ENCODE data around the gene IL6R.
A peak's percentile ranks its signal among the peaks of the same experiment; 100 is the strongest.

IL6R gene

DNA sequence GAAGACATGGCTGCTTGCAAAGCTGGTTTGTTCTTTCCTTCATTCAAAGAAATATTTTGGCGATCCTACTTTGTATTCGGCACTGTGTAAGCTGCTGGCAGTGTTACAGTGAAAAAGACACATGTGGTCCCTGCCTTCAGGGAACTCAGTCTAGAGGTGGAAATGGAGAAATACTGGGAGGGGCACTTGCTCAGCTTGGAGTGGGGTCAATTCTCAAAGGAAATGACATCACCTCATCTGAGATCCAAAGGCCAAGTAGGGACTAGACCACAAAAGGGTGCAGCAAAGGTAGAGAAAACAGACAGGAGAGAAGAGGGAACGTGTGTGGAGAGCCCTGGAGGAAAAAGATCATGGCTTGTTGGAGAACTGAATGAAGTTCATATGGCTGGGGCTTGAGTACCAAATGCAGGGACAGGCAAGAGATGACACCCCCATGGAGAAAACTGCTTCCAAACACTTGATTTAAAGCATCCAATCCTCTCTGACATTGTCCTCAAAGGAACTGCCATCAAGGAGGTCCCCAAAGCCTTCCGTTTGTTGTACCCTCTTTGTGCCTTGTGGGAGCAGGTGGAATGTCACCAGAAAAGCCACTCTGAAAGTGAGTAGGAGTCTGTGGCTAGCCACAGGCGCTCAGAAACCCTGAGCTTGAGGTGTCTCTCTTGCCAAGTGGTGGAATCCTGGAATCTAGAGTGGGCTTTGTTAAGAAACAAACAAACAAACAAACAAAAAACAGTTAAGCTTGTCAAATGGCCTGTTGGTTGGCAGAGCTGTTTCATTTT is 48.6 kb downstream of the IL6R start:
- no peak for DNase-seq (ENCODE audit: low read depth)

DNA sequence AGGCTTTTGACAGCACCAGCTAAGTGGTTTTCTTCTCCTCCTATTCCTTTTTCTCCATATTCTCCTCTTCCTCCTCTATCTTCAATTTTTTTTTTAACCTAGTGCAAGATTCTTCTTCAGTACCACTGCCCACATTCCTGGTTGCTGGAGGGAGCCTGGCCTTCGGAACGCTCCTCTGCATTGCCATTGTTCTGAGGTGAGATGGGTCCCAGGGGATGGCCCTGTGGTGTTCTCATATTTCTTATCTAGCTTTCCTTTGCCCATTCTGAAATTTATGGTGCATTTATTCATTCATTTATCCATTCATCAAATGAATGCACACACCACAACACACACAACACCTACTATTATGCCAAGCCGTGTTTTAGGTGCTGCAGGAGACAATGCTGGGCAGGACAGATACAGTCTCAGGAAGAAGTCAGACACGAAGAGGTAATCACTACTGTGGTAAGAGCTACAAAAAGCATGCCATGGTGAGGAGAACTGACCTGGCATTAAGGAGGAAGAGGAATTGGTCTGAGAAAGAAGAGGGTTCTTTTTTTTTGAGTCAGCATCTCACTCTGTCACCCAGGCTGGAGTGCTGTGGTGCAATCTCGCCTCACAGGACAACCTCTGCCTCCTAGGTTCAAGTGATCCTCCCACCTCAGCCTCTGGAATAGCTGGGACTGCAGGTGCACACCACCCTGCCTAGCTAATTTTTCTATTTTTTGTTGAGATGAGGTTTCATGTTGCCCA is 49.4 kb downstream of the IL6R start:
- no peak for DNase-seq (ENCODE audit: low read depth)

GRCh38 chr1:154456631-154457030 is 51.5 kb downstream of the IL6R start:
- no peak for DNase-seq (ENCODE audit: low read depth)

DNA sequence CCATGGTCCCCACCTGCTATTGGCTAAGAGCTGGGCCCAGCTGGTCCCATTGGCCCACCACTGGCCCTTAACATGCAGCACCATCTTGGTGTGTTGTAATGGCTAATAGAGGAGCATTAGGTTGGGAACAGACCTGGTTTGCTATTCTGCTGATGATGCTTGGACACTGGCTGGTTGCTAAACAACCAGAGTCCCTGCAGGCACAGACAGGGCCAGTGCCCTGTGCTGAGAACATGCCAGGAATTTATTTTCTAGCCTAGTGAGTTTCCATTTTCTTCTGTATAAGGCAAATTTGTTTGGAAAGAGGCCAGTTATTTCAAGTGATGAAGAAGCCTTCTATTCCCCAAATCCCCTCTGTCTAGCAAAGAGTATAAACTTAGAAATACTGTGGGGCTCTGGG is 53.9 kb downstream of the IL6R start:
- no peak for DNase-seq (ENCODE audit: low read depth)

GRCh38 chr1:154460695-154461260 is 55.6 kb downstream of the IL6R start:
- DNase-seq (ENCODE audit: low read depth): no peak

DNA sequence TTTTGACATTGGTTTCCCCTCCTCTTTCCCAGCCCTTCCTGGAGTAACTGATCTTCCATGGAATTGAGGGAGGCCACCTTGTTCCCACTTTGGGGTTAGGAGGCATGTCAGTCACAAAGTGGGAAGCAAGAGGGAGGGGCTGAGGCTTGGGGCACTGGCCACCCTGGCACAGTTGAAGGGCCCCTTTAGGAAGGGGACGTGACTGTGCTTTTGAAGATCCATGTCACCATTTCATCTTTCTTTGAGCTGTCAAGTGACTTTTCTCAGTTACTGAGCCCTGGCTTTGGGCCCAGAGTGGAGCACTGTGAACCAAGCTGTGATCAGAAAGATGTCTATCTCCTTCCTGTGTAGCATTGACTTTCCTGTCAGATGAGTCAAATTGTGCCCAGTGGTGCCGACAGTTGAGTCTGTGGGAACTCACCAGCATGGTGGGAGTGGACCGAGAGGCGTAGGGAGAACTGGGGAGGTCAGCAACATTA is 58.4 kb downstream of the IL6R start:
- no peak for DNase-seq (ENCODE audit: low read depth)

DNA sequence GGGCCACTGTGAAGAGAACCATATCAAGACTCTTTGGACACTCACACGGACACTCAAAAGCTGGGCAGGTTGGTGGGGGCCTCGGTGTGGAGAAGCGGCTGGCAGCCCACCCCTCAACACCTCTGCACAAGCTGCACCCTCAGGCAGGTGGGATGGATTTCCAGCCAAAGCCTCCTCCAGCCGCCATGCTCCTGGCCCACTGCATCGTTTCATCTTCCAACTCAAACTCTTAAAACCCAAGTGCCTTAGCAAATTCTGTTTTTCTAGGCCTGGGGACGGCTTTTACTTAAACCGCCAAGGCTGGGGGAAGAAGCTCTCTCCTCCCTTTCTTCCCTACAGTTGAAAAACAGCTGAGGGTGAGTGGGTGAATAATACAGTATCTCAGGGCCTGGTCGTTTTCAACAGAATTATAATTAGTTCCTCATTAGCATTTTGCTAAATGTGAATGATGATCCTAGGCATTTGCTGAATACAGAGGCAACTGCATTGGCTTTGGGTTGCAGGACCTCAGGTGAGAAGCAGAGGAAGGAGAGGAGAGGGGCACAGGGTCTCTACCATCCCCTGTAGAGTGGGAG is 60.6 kb downstream of the IL6R start:
- no peak for DNase-seq (ENCODE audit: low read depth)

- no peak for DNase-seq (ENCODE audit: low read depth)
Observed at GRCh38 chr1:154466206-154466605, 61.1 kb downstream of the IL6R start.

DNA sequence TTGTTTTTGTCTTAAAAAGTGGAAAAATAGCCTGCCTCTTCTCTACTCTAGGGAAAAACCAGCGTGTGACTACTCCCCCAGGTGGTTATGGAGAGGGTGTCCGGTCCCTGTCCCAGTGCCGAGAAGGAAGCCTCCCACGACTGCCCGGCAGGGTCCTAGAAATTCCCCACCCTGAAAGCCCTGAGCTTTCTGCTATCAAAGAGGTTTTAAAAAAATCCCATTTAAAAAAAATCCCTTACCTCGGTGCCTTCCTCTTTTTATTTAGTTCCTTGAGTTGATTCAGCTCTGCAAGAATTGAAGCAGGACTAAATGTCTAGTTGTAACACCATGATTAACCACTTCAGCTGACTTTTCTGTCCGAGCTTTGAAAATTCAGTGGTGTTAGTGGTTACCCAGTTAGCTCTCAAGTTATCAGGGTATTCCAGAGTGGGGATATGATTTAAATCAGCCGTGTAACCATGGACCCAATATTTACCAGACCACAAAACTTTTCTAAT is 61.8 kb downstream of the IL6R start:
- DNase-seq (ENCODE audit: low read depth): no peak

DNA sequence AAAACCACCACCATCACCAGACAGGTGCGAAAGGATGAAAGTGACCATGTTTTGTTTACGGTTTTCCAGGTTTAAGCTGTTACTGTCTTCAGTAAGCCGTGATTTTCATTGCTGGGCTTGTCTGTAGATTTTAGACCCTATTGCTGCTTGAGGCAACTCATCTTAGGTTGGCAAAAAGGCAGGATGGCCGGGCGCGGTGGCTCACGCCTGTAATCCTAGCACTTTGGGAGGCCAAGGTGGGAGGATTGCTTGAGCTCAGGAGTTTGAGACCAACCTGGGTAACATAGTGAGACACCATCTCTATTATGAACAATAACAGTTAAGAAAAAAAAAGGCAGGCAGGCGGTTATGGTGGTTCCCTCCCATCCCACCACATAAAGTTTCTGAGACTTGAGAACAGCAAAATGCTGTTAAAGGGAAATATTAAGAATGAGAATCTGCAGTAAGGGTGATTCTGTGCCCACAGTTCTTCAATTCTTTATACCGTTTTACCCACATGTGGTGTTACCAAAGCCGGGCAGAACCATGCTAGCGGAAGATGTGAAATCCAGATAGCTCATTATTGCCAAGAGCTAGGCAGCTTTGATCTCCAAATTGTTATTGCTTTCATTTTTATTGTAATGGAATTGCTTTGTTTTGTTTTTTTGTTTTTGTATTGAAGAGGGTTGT is 62.4 kb downstream of the IL6R start:
- no peak for DNase-seq (ENCODE audit: low read depth)

DNA sequence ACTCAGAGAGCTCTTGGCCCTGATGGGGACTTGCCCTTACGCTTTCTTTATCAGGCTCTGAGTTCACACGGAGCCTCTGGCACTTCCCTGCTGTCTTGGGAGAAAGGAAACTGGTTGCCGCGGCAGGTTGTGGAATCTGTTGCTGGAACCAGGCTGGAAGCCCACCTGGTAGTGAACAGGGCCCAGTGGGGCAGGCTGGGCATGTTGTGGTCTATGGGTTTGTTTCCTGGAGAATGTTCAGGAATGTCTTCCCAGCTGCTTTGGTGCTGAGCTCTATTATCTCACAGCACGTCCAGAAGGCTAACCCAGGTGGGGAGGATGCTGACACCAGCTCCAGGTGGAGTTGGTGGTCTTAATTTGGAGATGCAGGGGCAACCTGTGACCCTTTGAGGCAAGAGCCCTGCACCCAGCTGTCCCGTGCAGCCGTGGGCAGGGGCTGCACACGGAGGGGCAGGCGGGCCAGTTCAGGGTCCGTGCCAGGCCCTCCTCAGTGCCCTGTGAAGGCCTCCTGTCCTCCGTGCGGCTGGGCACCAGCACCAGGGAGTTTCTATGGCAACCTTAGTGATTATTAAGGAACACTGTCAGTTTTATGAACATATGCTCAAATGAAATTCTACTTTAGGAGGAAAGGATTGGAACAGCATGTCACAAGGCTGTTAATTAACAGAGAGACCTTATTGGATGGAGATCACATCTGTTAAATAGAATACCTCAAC is 63.5 kb downstream of the IL6R start:
- no peak for DNase-seq (ENCODE audit: low read depth)

- DNase-seq (ENCODE audit: low read depth): no peak
Observed at GRCh38 chr1:154469844-154470560, 64.9 kb downstream of the IL6R start.

DNA sequence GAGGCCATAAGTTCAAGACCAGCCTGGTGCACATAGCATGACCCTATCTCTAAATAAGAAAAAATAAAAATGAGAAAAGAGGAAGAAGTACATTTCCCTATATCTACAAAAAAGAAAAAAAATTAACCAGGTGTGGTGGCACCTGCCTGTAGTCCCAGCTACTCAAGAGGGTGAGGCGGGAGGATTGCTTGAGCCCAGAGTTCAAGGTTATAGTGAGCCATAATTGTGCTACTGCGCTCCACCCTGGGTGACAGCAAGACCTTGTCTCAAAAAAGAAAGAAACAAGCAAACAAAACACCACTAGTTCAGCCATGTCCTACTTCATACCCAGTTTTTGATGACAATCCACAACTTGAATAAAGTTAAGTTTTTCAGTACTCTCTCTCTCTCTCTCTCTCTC is 66.2 kb downstream of the IL6R start:
- no peak for DNase-seq (ENCODE audit: low read depth)

- no peak for DNase-seq (ENCODE audit: low read depth)
Observed at GRCh38 chr1:154474802-154475201, 69.7 kb downstream of the IL6R start.

DNA sequence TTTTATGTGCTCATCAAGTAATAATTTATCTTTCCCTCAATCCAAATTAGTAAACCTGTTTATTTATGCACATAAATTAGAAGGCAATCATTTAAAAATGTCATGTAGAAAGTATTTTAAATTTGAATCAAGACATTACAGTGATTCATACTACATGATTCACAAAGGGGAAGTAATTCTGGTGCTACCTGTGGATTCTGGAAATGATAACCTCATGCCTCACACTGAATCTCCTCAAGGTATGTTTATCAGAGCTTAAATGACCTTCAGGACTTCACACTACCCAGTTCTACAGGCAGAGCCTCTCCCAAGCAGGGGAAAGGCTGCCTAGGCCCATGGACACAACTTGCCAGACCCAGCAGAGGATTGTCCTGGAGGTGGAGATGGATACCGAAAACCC is 71.6 kb downstream of the IL6R start:
- no peak for DNase-seq (ENCODE audit: low read depth)

GRCh38 chr1:154478013-154478412 is 72.9 kb downstream of the IL6R start:
- no peak for DNase-seq (ENCODE audit: low read depth)

DNA sequence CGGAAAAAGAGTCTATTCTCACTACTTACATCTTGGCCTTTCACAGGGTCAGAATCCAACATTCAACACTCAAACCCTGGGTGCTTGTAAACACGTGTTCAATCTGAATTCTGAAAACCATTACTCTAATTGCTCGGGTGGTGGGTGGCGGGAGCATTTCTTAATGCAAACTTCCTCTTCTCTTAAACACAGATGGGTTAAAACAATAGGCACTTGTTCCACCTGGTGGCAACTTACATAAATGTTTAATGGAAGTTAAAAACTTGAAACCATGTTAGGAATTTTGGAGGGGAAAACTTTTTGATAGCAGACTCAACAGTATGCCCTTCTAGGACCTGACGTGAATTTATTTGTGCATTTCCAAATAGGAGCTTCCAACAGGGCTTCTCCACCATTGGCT is 73.5 kb downstream of the IL6R start:
- DNase-seq (ENCODE audit: low read depth): no peak

GRCh38 chr1:154479764-154480421 is 74.8 kb downstream of the IL6R start:
- peak; percentile 81 for DNase-seq (ENCODE audit: low read depth)

GRCh38 chr1:154481053-154481452 is 75.9 kb downstream of the IL6R start:
- no peak for DNase-seq (ENCODE audit: low read depth)

Measured in HS-5 (cell line).